NCI-H146 treated with DMSO at 0.1 percent for 48 hours (cell line): ENCODE data around the gene PTPRN2.
"Not testable (repeated sequence)": the region's sequence is repeated elsewhere in the genome, so short reads cannot be mapped to it uniquely, and the experiment has no call there.

Experiments
- DNase-seq: peaks from one replicate; lab custom pipeline; 2025; ENCODE audit not compliant: unreplicated experiment; lab: John Stamatoyannopoulos, UW

The PTPRN2 gene

DNA sequence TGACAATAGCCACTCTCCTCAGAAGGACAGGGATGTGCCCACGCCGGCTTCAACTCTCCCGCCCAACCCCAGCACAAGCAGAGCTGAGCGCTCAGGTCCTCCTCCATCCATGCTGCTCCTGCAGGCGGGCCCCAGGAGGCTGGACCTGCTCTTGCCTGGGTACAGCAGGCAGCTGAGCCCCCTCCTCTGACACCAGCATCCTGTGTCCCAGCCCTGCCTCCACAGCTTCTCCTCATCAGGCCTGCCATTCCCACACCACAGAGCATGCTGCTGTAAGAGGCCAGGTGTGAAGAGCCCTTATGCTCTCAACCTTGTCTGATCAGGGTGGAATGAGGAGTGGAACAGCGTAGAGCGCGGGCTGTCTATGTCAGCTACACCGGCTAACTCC lies 302.2 kb downstream of the PTPRN2 start:
- no peak for DNase-seq

- no peak for DNase-seq
Measured at GRCh38 chr7:158284617-158285382, 302.8 kb downstream of the PTPRN2 start.

DNA sequence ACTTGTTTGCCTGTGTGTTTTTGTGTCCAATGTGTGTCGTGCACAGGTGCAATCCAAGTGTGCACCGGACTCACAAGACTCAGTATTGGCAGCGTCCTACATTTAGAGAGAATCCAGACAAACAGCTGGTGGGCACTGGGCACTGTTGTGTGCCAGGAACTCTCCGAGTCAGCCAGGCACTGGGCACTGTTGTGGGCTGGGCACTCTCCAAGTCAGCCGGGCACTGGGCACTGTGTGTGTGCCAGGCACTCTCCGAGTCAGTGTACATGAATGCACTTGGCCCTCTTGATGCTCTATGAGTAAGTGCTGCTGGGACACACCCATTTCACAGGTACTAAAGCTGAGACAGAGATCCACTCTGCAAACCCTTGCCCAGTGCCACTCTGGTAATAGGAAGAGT lies 303.5 kb downstream of the PTPRN2 start:
- DNase-seq, result no peak

DNA sequence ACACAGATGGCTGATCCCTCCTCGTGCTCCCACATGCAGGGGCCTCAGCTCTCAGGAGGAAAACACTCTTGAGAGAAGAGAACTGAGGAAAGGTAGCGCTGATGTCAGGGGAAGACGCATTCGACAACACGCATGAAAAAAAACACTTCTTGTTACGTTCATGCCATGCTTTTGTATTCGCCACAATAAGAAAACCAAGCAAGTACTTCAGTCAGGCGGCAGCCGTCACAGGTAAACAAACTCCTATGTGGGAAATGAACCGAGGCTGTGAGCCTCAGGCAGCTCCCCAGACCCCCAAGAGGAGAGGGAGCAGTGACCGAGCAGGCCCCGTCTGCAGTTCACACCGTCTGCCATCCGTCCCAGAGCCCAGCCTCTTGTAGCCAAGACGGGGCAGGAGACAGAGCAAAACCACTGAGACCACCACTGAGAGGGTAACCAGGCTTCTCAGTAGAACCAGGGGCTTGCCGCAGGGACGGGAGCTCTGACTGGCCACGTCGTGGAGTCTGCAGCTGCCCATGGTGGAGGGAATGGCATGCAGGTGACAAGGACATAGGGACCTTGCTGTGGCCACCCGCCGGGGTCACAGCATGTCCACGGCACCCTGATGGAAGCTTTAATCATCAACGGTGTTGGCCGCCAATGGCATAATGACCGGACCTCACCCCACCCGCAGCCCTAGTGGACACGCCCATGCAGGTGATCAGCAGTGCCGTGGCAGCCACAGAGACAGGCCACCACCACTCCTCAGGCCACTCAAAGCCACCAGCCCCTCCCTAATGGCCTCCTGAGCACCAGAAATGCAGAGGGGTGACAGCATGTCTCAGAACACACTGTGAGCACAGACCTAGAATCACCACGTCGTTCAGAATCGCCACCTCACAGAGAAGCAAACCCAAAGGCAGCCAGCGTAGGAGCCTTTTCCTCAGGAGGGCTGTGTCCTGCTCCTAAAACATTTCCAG lies 304.3 kb downstream of the PTPRN2 start:
- peak; percentile 13 for DNase-seq

DNA sequence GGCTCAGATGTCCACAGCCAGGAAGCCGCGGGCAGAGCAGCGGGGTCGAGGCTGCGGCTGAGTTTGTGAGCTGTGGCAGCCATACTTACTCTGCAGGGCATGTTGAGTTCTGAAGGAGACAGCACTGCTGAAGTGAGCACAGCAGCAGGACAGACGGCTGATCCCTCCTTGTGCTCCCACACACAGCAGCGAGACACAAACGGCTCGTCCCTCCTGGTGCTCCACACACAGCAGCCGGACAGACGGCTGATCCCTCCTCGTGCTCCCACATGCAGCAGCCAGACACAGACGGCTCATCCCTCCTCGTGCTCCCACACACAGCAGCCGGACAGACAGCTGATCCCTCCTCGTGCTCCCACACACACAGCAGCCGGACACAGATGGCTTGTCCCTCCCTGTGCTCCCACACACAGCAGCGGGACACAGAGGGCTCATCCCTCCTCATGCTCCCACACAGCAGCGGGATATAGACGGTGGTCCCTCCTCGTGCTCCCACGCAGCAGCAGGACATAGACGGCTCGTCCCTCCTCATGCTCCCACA lies 305.1 kb downstream of the PTPRN2 start:
- no peak for DNase-seq

GRCh38 chr7:158281441-158281840 lies 306.2 kb downstream of the PTPRN2 start:
- no peak for DNase-seq

DNA sequence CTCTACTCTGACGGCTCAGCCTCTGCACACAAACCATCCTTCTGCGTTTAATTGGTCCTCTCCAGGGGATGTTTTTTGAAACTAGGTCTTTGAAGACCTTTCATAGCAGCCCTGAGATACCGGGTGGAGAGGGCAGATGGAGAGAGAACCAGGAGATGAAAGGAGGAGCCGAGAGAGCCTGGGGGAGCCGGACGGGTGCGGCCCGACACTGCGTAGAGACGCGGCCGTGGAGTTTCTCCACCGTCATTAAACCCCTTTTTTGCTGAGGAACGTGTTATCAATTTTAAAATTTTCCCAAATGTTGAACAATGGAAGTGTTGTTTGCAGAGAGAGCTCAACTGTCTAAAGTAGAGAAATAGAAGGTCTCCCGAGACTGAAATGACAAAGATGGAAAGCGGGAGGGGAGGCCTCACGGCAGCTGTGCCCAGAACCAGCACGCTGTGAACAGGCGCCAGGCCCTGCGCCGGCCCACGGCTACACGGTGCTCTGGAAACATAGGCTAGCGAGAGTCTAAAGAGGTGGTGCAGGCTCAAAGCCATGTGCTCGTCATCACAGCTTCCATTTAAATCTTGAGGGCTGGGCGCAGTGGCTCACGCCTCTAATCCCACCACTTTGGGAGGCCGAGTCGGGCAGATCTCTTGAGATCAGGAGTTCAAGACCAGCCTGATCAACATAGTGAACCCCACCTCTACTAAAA lies 307.0 kb downstream of the PTPRN2 start:
- DNase-seq, result no peak

GRCh38 chr7:158279539-158280447 lies 307.8 kb downstream of the PTPRN2 start:
- DNase-seq, result no peak

DNA sequence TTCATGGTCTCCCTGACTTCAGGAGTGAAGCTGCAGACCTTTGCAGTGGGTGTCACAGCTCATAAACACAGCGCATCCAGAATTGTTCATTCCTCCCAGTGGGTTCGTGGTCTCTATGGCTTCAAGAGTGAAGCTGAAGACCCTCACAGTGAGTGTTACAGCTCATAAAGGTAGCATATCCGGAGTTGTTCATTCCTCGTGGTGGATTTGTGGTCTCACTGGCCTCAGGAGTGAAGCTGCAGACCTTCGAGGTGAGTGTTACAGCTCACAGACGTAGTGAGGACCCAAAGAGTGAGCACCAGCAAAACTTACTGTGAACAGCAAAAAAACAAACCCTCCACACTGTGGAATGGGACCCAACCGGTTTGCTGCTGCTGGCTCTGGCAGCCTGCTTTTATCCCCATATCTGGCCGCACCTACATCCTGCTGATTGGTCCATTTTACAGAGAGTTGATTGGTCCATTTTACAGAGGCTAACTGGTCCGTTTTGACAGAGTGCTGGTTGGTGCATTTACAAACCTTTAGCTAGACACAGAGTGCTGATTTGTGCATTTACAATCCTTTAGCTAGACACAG lies 308.8 kb downstream of the PTPRN2 start:
- DNase-seq, result no peak

DNA sequence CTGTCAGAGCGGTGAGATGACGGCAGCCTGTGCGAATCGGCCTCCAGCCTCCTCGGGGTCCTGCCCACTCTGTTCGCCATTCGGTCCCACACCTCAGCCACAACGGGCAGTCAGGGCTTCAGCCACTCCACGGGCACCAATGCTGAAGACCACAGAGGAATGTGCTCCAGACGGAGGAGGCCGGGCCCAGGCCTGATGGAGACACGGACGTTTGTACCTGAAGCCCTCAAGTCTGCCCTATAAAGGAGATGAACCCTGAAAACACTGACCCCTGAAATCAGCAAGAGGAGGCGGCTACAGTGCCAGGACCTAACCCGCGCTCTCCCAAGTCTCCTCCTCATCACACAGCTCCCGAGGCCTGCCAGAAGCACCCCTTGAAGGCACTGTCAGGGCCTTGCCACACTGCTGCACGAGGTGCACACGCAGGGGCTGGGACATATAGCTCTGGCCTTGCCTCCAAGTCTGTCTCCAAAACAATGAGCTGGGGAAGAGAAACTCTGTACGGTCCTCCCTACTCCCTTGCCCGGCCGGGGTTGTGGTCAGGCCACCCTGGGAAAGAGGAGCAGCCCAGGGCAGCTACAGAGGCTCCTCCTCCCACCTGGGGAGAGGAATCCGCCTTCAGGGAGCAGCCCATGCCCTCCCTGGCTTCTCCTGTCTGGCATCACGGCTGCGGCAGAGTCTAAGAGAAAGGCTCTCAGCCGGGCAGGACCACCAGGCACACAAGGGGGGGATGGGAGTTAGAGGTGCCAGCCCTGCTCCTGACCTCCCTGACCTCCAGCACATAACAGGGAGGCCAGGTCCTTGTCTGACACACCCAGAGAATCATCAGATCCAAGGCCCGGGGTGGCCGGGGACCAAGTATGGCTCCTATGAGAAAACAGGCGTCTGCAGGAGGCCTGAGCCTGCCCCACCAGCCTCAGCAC lies 310.1 kb downstream of the PTPRN2 start:
- DNase-seq, result no peak

- DNase-seq, result no peak
Measured at GRCh38 chr7:158276414-158277218, 311.0 kb downstream of the PTPRN2 start.

GRCh38 chr7:158275711-158276413 lies 311.8 kb downstream of the PTPRN2 start:
- no peak for DNase-seq

DNA sequence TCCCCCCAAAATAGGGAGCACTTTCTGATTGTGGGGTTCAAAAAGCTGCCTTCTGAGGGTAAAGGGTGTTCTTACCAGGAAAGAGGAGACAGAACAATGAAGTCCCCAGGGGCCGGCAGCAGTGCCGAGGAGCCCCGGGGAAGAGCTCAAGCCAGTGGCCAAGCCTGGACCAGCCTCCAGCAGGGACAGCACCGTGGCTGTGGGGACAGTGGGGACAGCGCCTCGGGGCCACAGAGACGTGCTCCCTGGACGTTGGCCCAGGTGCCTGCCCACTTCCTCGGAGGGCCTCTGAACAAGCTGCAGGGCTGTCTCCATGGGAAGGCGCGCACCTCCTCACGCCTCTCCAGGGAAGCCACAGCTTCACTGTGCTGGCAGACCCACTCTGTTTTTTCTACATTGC lies 312.6 kb downstream of the PTPRN2 start:
- DNase-seq, result no peak

GRCh38 chr7:158274404-158274811 lies 313.2 kb downstream of the PTPRN2 start:
- no peak for DNase-seq

GRCh38 chr7:158273756-158274342 lies 313.8 kb downstream of the PTPRN2 start:
- DNase-seq, result not testable (repeated sequence)

DNA sequence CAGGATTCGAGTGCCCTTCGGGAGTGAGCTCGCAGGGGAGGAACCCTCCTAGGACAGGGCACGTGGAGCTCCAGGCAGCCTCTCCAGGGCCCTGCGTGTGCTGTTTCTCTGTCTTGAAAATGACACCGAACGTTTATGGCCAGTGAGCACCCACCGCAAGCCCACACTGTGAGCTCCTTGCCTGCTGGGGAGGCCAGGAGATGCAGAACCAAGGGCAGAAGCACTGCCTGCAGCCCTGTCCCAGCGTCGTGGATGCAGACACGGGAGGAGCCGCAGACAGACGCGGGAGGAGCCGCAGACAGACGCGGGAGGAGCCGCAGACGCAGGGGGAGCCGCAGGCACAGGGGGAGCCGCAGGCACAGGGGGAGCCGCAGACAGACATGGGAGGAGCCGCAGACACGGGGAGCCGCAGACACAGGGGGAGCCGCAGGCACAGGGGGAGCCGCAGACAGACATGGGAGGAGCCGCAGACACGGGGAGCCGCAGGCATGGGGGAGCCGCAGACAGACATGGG lies 314.4 kb downstream of the PTPRN2 start:
- no peak for DNase-seq
